HFFc6 (cell line): ENCODE results near the gene DACH1. TPM values are rescaled to one million over a fixed set of nuclear protein-coding genes. Genes with fewer than 3 reads are reported as not detected.
"Not testable (repeated sequence)": the region's sequence is repeated elsewhere in the genome, so short reads cannot be mapped to it uniquely, and the experiment has no call there.

ENCODE experiments used
- DNase-seq: peaks from one replicate; pipeline ENCODE4 v3.0.0-alpha.2; 2018
- H3K27ac Mint-ChIP-seq: 2 replicates; pipeline ENCODE4 v1.8.0; 2020; ENCODE audit warnings: mild to moderate bottlenecking, mixed read lengths
- H3K27me3 Mint-ChIP-seq: 2 replicates; pipeline ENCODE4 v1.8.0; 2021; ENCODE audit warnings: mild to moderate bottlenecking, moderate library complexity, mixed read lengths; ENCODE audit not compliant: insufficient read depth
- H3K36me3 Mint-ChIP-seq: 2 replicates; pipeline ENCODE4 v1.8.0; 2021; ENCODE audit warnings: low read depth, mixed read lengths
- H3K4me1 Mint-ChIP-seq: 2 replicates; pipeline ENCODE4 v1.8.0; 2020; ENCODE audit warnings: low read depth, mixed read lengths
- H3K4me3 Mint-ChIP-seq: 2 replicates; pipeline ENCODE4 v1.8.0; 2020; ENCODE audit warnings: mild to moderate bottlenecking, moderate library complexity, mixed read lengths
- H3K9me3 Mint-ChIP-seq: 2 replicates; pipeline ENCODE4 v1.8.0; 2020; ENCODE audit warnings: mild to moderate bottlenecking, mixed read lengths
- total RNA-seq, 6 experiments: library from RNA; stranded (reverse); fragmentation: NEBNext Ultra II Directional; extraction: Animal tissue kit (Norgen Biotek cat#: 25700); gene quantifications; 2 replicates in 1 of 6; 3 replicates in 5 of 6; pipeline ENCODE4 v1.2.3, GENCODE V29; 2021
- TF ChIP-seq, protein P1 (sequence below): fragments of 200-600 bp; sonication (generic); IDR thresholded peaks from 2 replicates; pipeline ENCODE4 v1.5.0; 2021; ENCODE audit warnings: antibody characterized with exemption, mild to moderate bottlenecking

DACH1 gene
- total RNA-seq, 6 experiments from 2014 or later = not detected

- H3K9me3 Mint-ChIP-seq = peaks cover 14% of the 10 kb centered on the region
- no peaks in the 10 kb centered on the region for H3K4me1 Mint-ChIP-seq
- TF ChIP-seq, protein P1, sequence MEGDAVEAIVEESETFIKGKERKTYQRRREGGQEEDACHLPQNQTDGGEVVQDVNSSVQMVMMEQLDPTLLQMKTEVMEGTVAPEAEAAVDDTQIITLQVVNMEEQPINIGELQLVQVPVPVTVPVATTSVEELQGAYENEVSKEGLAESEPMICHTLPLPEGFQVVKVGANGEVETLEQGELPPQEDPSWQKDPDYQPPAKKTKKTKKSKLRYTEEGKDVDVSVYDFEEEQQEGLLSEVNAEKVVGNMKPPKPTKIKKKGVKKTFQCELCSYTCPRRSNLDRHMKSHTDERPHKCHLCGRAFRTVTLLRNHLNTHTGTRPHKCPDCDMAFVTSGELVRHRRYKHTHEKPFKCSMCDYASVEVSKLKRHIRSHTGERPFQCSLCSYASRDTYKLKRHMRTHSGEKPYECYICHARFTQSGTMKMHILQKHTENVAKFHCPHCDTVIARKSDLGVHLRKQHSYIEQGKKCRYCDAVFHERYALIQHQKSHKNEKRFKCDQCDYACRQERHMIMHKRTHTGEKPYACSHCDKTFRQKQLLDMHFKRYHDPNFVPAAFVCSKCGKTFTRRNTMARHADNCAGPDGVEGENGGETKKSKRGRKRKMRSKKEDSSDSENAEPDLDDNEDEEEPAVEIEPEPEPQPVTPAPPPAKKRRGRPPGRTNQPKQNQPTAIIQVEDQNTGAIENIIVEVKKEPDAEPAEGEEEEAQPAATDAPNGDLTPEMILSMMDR = no peak
- no peaks in the 10 kb centered on the region for H3K27me3 Mint-ChIP-seq
- H3K36me3 Mint-ChIP-seq = no peaks in the 10 kb centered on the region
- no peak for DNase-seq
- H3K27ac Mint-ChIP-seq = no peak overlapping the region
- H3K4me3 Mint-ChIP-seq = no peak overlapping the region
Measured at GRCh38 chr13:71789037-71789436, 78.0 kb downstream of the DACH1 start.

- TF ChIP-seq, protein P1 = no peak
- Mint-ChIP-seq H3K27ac (no peak overlapping the region), H3K9me3 (peaks cover 19% of the 10 kb centered on the region)
Measured at GRCh38 chr13:71787414-71787813, 79.6 kb downstream of the DACH1 start.

GRCh38 chr13:71786875-71787274 is 80.1 kb downstream of the DACH1 start:
- H3K4me3 Mint-ChIP-seq = no peak overlapping the region
- no peak overlapping the region for H3K27ac Mint-ChIP-seq
- DNase-seq = no peak
- H3K9me3 Mint-ChIP-seq = peaks cover 19% of the 10 kb centered on the region
- TF ChIP-seq, protein P1 = no peak
- no peaks in the 10 kb centered on the region for H3K27me3 Mint-ChIP-seq
- no peaks in the 10 kb centered on the region for H3K36me3 Mint-ChIP-seq
- no peaks in the 10 kb centered on the region for H3K4me1 Mint-ChIP-seq

More at GRCh38 chr13:71787414-71787813, 79.6 kb downstream of the DACH1 start:
- Mint-ChIP-seq H3K4me3 (no peak overlapping the region), H3K36me3 (no peaks in the 10 kb centered on the region), H3K4me1 (no peaks in the 10 kb centered on the region), H3K27me3 (no peaks in the 10 kb centered on the region)
- DNase-seq = no peak

DNA sequence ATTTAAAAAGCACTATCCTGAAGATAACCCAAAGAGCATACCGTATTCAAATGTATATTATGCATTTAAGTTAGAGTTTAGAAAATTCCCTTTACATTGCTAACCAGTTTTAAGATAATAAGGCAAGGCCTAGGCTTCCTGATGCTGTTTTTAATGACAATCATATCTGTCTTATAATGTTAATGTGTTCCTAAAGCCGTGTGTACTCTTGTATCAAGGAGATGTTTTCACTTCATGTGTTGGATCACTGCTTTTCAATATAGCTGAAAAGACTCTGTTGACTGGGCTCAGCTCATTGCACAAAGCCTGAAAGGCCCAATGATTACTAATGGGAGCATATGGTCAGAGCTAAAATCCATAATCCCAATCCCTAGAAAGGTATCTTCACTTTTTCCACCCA is 81.6 kb downstream of the DACH1 start:
- Mint-ChIP-seq H3K27me3 (no peaks in the 10 kb centered on the region), H3K4me3 (no peak overlapping the region), H3K36me3 (no peaks in the 10 kb centered on the region), H3K27ac (no peak overlapping the region), H3K4me1 (no peaks in the 10 kb centered on the region), H3K9me3 (peaks cover 20% of the 10 kb centered on the region)
- DNase-seq = no peak
- TF ChIP-seq, protein P1 = no peak

GRCh38 chr13:71780546-71780945 is 86.5 kb downstream of the DACH1 start:
- Mint-ChIP-seq H3K4me1 (no peaks in the 10 kb centered on the region), H3K9me3 (peaks cover 29% of the 10 kb centered on the region), H3K36me3 (no peaks in the 10 kb centered on the region), H3K27ac (no peak overlapping the region), H3K27me3 (no peaks in the 10 kb centered on the region), H3K4me3 (no peak overlapping the region)
- no peak for DNase-seq
- TF ChIP-seq, protein P1 = no peak

DNA sequence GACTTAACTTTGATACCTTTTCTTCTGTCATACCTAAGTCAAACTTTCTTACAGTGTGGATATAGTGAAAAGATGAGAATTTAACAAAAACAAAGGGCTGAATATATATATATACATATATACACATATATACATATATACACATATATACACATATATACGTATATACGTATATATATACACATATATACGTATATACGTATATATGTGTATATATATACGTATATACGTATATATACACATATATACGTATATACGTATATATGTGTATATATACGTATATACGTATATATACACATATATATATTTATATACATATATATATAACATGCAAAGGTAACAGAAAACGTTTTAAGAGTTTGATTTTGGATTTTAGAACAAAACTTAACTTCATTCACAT is 88.0 kb downstream of the DACH1 start:
- H3K9me3 Mint-ChIP-seq = peaks cover 29% of the 10 kb centered on the region
- not testable (repeated sequence) for H3K27me3 Mint-ChIP-seq, H3K4me1 Mint-ChIP-seq, H3K4me3 Mint-ChIP-seq, DNase-seq, H3K27ac Mint-ChIP-seq, H3K36me3 Mint-ChIP-seq
